Inferior parietal cortex (tissue), 1 donor: ENCODE results near the gene C12orf43.

Experiments used
- DNase-seq: peaks from one replicate; pipeline ENCODE4 v3.0.0-alpha.2; 2016; ENCODE audit errors: extremely low spot score

The C12orf43 gene

DNA sequence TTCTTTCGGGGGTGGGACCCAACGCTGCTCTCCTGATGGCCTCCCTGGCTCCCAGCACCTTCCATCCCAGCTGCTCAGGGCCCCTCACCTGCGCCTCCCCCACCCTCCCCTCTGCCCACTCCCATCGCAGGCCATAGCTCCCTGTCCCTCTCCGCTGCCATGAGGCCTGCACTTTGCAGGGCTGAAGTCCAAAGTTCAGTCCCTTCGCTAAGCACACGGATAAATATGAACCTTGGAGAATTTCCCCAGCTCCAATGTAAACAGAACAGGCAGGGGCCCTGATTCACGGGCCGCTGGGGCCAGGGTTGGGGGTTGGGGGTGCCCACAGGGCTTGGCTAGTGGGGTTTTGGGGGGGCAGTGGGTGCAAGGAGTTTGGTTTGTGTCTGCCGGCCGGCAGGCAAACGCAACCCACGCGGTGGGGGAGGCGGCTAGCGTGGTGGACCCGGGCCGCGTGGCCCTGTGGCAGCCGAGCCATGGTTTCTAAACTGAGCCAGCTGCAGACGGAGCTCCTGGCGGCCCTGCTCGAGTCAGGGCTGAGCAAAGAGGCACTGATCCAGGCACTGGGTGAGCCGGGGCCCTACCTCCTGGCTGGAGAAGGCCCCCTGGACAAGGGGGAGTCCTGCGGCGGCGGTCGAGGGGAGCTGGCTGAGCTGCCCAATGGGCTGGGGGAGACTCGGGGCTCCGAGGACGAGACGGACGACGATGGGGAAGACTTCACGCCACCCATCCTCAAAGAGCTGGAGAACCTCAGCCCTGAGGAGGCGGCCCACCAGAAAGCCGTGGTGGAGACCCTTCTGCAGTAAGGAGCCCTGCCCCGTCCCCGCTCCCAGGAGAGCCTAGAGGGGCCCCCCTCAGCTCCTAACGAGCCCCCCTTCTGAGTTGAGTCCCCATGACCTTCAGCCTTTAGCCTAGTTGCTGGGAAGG, 37.7 kb downstream of the C12orf43 start, which contains the start of gene HNF1A:
Gene HNF1A (plus strand): TSS at position 248 of the 924 bp plus-strand sequence. CDS start 226 bp downstream, at position 474.
- no peak for DNase-seq

GRCh38 chr12:120977531-120978295, 38.6 kb downstream of the C12orf43 start:
- DNase-seq = no peak

- DNase-seq = no peak
These were observed 43.3 kb downstream of the C12orf43 start for GRCh38 chr12:120972870-120973543.

DNA sequence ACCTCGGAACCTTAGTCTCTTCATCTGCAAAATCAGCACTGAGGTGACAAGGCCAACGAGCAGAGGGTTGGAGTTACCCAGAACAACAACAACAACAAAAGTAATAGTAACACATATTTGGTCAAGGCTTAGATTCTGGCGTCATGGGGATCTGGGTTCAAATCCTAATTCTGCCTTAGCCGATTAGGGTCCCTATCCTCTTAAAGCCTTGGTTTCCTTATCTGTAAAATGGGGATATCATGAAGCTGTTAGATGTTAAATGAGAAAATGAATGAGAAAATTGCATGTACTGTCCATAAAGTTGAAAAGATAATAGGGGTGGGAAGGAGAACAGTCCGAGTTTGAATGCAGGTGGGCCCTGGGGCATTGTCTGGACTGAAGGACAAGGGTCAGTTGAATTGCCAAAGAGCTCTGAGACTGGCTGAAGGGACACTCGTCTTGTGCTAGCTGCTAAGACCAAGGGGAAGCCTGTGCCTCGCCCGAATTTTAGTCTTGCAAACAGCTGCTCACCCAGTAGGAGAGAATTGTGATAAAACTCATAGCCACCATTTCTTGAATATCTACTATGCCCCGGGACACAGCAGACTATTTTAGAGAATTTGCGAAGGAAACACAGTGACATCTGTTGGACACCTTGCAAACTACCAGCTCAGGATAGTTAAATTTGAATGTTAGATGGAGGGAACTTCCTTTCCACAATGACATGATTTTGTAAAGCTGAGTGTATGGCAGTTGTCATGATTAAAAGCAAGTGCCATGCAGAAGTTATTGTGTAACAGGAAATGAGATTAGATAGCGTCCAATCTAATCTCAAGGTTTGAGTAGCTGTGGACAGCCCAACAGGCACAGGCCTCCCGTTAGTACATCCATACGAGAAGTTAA, 44.7 kb downstream of the C12orf43 start:
- DNase-seq = peak; percentile 75

DNA sequence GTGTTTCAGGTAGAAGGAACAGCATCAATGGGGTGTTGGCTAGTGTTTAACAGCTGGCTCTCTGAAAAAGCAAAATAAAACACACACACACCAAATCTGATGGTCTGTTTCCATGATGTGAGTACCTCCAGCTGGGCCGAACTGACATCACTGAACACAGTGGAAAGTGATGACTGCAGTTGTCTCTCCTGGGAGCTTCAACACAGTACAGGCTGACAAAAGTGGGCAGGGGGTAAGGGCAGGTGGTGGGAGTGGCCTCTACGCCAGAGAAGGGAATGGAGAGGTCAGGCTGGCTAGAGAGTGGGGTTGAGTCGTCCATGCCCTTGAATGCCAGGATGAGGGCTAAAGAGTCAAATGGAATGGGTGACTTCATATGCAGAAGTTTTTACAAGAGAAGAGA, 46.0 kb downstream of the C12orf43 start:
- DNase-seq = no peak

- no peak for DNase-seq
These were observed 50.7 kb downstream of the C12orf43 start for GRCh38 chr12:120965534-120966091.

- DNase-seq = no peak
These were observed 52.0 kb downstream of the C12orf43 start for GRCh38 chr12:120964298-120964697.

DNA sequence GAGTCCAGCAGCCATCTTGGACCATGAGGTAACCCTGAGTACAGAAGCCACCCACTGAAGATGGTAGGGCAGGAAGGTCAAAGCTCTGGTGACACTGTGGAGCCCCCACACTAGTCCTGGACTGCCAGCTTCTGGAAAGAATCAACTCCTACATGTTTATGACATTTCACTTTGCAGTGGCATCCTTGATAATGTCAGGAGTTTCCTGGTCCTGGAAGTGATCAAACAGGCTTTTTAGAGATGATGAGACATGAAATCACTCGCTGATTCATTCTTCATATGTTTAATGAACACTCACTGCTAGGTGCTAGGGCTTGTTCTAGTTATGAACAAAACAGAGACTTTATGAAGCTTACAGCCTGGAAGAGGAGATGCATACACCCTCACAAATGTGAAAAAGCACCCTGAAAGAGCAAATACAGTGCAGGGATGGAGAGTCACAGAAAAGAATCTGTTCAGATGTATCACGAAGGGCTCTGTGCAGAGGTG, 53.7 kb downstream of the C12orf43 start:
- no peak for DNase-seq

DNA sequence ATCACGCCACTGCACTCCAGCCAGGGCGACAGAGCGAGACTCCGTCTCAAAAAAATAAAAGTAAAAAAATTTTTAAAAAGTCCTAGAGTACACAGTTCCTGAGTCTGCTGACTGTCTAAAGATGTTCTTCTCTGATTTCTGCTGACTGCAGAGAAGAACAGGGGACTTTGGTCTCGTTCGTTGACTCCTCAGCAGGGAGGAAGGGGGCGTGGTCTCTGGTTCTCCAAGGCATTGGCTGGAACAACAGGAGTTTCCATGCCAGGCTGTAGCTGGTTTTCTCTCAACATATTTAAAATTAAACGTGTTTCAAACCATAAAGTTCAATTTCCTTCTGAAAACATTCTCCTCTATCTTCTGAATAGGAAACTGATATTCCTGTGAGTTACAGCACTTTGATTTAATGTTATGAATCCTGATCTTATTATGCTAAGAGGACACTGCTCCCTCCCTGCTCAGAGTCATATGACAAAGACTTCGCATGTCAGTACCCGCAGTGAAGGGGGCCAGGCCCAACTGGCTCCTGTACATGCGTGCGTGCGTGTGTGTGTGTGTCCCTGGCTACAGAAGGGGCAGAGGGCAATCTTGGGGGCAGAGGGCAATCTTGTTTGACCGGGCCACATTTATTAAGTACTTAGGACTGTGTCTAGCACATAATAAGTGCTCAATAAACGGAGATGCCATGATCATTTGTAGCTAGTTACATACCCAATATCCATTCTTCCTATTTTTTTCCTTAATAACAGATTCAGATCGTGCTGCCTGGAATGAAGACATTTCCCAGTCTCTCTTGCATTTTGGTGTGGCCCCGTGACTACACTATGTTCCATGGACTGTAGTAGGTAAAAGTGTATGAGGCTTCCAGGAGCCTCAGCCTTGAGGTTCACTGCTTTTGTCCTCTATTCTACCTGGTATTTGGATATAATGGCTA, 54.4 kb downstream of the C12orf43 start:
- DNase-seq = no peak

DNA sequence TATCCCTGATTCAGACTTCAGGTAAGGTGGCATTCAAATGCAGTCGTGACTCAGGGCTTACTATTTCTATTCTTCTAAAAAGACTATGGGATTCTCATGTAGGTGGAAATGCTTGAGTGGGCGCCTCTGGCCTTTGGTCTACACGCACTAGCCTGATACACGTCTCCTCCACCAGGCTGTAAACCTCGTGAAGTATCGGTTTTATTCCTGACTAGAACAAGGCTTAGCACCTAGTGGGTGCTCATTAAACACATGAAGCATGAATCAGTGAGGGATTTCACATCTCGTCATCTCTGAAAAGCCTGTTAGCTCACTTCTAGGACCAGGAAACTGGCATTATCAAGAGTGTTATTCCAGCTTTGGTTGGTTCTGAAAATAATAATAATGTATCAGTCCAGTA, 55.6 kb downstream of the C12orf43 start:
- DNase-seq = no peak

GRCh38 chr12:120959111-120959878, 57.0 kb downstream of the C12orf43 start:
- no peak for DNase-seq

DNA sequence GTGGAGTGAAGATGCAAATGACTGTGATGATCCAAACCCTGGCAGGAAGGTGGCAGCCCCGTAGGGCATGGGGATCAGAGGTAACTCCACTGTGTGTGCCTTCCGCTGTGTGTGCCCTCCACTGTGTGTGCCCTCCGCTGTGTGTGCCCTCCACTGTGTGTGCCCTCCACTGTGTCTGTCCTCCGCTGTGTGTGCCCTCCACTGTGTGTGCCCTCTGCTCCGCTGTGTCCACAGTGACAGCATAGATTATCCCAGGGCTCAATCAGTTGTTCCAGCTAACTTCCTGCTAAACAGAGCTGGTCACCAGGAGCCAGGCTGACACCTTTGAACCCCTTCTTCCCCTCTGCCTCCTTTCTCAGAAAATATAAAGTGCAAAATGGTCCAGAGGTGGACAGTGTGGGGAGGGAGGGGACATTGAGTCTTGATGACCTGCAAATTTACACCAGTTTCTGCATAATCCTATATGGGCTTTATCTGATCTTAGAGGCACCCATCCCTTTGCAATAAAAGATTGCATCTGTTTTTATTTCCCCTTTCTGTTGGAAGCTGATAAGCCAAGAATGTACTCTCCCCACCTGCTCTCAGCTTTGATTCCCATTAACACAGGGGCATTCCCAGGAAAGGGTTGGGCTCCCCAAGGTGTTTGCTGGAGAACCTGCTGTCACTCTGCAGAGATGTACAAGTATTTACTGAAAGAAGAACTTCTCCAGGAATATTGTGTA, 59.5 kb downstream of the C12orf43 start:
- DNase-seq = no peak

GRCh38 chr12:120955232-120955631, 61.1 kb downstream of the C12orf43 start:
- no peak for DNase-seq

DNA sequence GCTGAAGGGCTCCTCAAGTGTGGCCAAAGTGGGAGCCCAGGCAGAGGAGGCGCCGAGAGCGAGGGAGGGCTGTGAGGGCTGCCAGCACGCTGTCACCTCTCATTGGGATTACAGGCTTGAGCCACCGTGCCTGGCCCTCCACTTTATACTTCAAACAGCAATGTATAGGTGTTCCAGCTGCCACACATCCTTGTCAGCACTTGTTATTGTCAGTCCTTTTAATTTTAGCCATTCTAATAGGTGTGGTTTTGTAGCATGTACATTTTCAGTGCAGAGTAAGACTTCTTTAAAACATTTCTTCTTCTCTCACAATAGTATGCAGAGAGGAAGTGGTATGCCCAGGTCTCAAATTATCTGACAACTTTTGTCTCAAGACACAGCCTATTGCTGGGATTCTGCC, 65.5 kb downstream of the C12orf43 start:
- DNase-seq = no peak
